WTC11 (cell line): Measurements from ENCODE around the gene PMIS2.

ENCODE experiments used
- CBFB ChIP-seq: sonication (generic); formaldehyde crosslinking; IDR thresholded peaks from 2 replicates; pipeline ENCODE4 v1.8.1; 2022; ENCODE audit warnings: mild to moderate bottlenecking, low read depth, missing genetic modification reagents
- CTCF ChIP-seq: fragments of 200-600 bp; IDR thresholded peaks from 2 replicates; pipeline ENCODE4 v1.8.0; 2022; ENCODE audit warnings: antibody characterized with exemption
- ELF4 ChIP-seq: sonication (generic); formaldehyde crosslinking; IDR thresholded peaks from 2 replicates; pipeline ENCODE4 v1.8.1; 2022; ENCODE audit warnings: low read depth, mild to moderate bottlenecking, moderate library complexity, missing genetic modification reagents
- FOXK1 ChIP-seq: sonication (generic); formaldehyde crosslinking; IDR thresholded peaks from 2 replicates; pipeline ENCODE4 v1.8.0; 2022; ENCODE audit warnings: mild to moderate bottlenecking, moderate library complexity, missing genetic modification reagents
- IRF2 ChIP-seq: sonication (generic); formaldehyde crosslinking; IDR thresholded peaks from 2 replicates; pipeline ENCODE4 v1.8.0; 2022; ENCODE audit warnings: low read depth, missing genetic modification reagents, borderline replicate concordance
- OVOL2 ChIP-seq: fragments of 250-450 bp; sonication (Bioruptor Pico); IDR thresholded peaks from 2 replicates; pipeline ENCODE4 v1.9.0; 2021; ENCODE audit warnings: mild to moderate bottlenecking, borderline replicate concordance
- ZNF121 ChIP-seq: sonication (generic); formaldehyde crosslinking; IDR thresholded peaks from 2 replicates; pipeline ENCODE4 v1.8.0; 2023; ENCODE audit warnings: missing genetic modification reagents
- ZNF138 ChIP-seq: sonication (generic); formaldehyde crosslinking; conservative IDR thresholded peaks from 2 replicates; pipeline ENCODE4 v1.8.1; 2022; ENCODE audit warnings: mild to moderate bottlenecking, moderate library complexity, missing genetic modification reagents
- ZNF219 ChIP-seq: sonication (generic); formaldehyde crosslinking; IDR thresholded peaks from 2 replicates; pipeline ENCODE4 v1.8.0; 2023; ENCODE audit warnings: missing genetic modification reagents, mild to moderate bottlenecking, borderline replicate concordance
- ZNF281 ChIP-seq: sonication (generic); formaldehyde crosslinking; IDR thresholded peaks from 2 replicates; pipeline ENCODE4 v1.8.0; 2023; ENCODE audit warnings: mild to moderate bottlenecking, missing genetic modification reagents
- TF ChIP-seq, protein P1 (sequence below): sonication (generic); formaldehyde crosslinking; IDR thresholded peaks from 2 replicates; pipeline ENCODE4 v1.8.0; 2022; ENCODE audit warnings: mild to moderate bottlenecking, missing genetic modification reagents
- TF ChIP-seq, protein P2 (sequence below): sonication (generic); formaldehyde crosslinking; conservative IDR thresholded peaks from 2 replicates; pipeline ENCODE4 v1.8.1; 2023; ENCODE audit warnings: mild to moderate bottlenecking, low read depth, missing genetic modification reagents, moderate library complexity

DNA sequence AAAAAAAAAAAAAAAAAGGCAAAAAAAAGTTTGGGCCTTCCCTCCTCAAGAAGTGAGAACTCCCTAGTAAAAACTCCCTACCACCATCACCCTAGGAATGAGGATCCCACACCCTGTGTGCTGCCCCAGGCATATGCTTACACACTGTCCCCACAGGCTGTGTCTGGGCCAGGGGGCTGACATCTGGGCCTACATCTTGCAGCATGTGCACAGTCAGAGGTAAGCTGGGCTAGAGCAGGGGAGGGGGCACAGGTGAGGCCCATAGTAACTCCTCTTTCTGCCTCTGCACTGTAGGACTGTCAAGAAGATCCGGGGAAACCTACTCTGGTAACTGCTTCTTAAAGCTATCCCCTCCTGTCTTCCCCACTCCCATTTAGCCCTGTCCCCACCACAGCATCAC is 27.6 kb downstream of the PMIS2 start:
- no peak for TF ChIP-seq CBFB
- TF ChIP-seq IRF2 (CRISPR knock-in tag), result no peak
- TF ChIP-seq FOXK1 (CRISPR knock-in tag), result no peak
- no peak for TF ChIP-seq ZNF219
- TF ChIP-seq ZNF138, result no peak
- no peak for TF ChIP-seq OVOL2 (CRISPR knock-in tag)
- no peak for TF ChIP-seq ZNF121 (CRISPR knock-in tag)
- no peak for TF ChIP-seq ELF4 (CRISPR knock-in tag)
- TF ChIP-seq CTCF, result no peak
- TF ChIP-seq, protein P1, sequence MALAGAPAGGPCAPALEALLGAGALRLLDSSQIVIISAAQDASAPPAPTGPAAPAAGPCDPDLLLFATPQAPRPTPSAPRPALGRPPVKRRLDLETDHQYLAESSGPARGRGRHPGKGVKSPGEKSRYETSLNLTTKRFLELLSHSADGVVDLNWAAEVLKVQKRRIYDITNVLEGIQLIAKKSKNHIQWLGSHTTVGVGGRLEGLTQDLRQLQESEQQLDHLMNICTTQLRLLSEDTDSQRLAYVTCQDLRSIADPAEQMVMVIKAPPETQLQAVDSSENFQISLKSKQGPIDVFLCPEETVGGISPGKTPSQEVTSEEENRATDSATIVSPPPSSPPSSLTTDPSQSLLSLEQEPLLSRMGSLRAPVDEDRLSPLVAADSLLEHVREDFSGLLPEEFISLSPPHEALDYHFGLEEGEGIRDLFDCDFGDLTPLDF (CRISPR knock-in tag), result no peak
- no peak for TF ChIP-seq ZNF281 (CRISPR knock-in tag)
- TF ChIP-seq, protein P2, sequence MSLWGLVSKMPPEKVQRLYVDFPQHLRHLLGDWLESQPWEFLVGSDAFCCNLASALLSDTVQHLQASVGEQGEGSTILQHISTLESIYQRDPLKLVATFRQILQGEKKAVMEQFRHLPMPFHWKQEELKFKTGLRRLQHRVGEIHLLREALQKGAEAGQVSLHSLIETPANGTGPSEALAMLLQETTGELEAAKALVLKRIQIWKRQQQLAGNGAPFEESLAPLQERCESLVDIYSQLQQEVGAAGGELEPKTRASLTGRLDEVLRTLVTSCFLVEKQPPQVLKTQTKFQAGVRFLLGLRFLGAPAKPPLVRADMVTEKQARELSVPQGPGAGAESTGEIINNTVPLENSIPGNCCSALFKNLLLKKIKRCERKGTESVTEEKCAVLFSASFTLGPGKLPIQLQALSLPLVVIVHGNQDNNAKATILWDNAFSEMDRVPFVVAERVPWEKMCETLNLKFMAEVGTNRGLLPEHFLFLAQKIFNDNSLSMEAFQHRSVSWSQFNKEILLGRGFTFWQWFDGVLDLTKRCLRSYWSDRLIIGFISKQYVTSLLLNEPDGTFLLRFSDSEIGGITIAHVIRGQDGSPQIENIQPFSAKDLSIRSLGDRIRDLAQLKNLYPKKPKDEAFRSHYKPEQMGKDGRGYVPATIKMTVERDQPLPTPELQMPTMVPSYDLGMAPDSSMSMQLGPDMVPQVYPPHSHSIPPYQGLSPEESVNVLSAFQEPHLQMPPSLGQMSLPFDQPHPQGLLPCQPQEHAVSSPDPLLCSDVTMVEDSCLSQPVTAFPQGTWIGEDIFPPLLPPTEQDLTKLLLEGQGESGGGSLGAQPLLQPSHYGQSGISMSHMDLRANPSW, result no peak
